CD14-positive monocyte (primary cell): ENCODE data around the gene ATP6V0E1. TPM values are rescaled to one million over a fixed set of nuclear protein-coding genes. Genes with fewer than 3 reads are reported as not detected.

Source experiments
- DNase-seq, 3 donors: peaks; one replicate each; pipeline ENCODE4 v3.0.0-alpha.2; 2011 to 2022
- H2AFZ ChIP-seq: 2 replicates; pipeline ENCODE4 v1.6.0; 2012; ENCODE audit warnings: mild to moderate bottlenecking, low read depth, low read length, inconsistent platforms; ENCODE audit not compliant: insufficient read depth, poor library complexity, severe bottlenecking
- H3K27ac ChIP-seq, 2 donors: 1 replicate in 1 of 2; 2 replicates in 1 of 2; pipeline ENCODE4 v1.5.1; 2012 to 2013; ENCODE audit warnings: low read length in 2 of 2, control low read depth in 1 of 2, inconsistent platforms in 1 of 2, low read depth in 1 of 2, mild to moderate bottlenecking in 1 of 2
- H3K27me3 ChIP-seq, 2 donors: one replicate each; pipeline versions ENCODE4 v1.6.0 to v1.6.1; 2011 to 2013; ENCODE audit warnings: low read length in 2 of 2; ENCODE audit not compliant: control insufficient read depth in 2 of 2, insufficient read depth in 2 of 2
- H3K36me3 ChIP-seq, 2 donors: replicated peaks in 1 of 2; 1 replicate in 1 of 2; 2 replicates in 1 of 2; pipeline versions ENCODE4 v1.5.1 to v1.6.1; 2012 to 2013; ENCODE audit warnings: low read length in 2 of 2, control low read depth in 1 of 2, inconsistent platforms in 1 of 2, mild to moderate bottlenecking in 1 of 2; ENCODE audit not compliant: insufficient read depth in 2 of 2, control insufficient read depth in 1 of 2
- H3K4me1 ChIP-seq, 2 donors: 1 replicate in 1 of 2; 2 replicates in 1 of 2; pipeline versions ENCODE4 v1.5.1 to v1.6.1; 2012 to 2013; ENCODE audit warnings: low read length in 2 of 2, control low read depth in 1 of 2, inconsistent platforms in 1 of 2, mild to moderate bottlenecking in 1 of 2, moderate library complexity in 1 of 2; ENCODE audit not compliant: insufficient read depth in 2 of 2, control insufficient read depth in 1 of 2
- H3K4me2 ChIP-seq: replicated peaks from 2 replicates; pipeline ENCODE3; 2012; ENCODE audit warnings: low read length, moderate library complexity, mild to moderate bottlenecking; ENCODE audit not compliant: poor library complexity, severe bottlenecking; ENCODE audit errors: extremely low read depth
- H3K4me3 ChIP-seq, 3 experiments: fragments of 200-600 bp in 1 of 3; sonication (generic) in 1 of 3; replicated peaks in 1 of 3; 1 replicate in 2 of 3; 2 replicates in 1 of 3; pipeline ENCODE4 v1.5.1; 2011 to 2013; ENCODE audit warnings: low read length in 3 of 3, mild to moderate bottlenecking in 3 of 3, control low read depth in 2 of 3, low read depth in 2 of 3, inconsistent platforms in 1 of 3, moderate library complexity in 1 of 3
- H3K79me2 ChIP-seq: 2 replicates; pipeline ENCODE4 v1.6.0; 2012; ENCODE audit warnings: mild to moderate bottlenecking, control low read depth, inconsistent platforms, low read length, moderate library complexity; ENCODE audit not compliant: insufficient read depth
- H3K9ac ChIP-seq: 2 replicates; pipeline ENCODE4 v1.6.0; 2017; ENCODE audit warnings: low read length, mild to moderate bottlenecking; ENCODE audit not compliant: insufficient read depth, poor library complexity, severe bottlenecking
- H3K9me3 ChIP-seq, 2 donors: replicated peaks in 1 of 2; 1 replicate in 1 of 2; 2 replicates in 1 of 2; pipeline versions ENCODE4 v1.5.1 to v1.6.1; 2012 to 2013; ENCODE audit warnings: low read length in 2 of 2, control low read depth in 1 of 2; ENCODE audit not compliant: control insufficient read depth in 1 of 2, insufficient read depth in 1 of 2
- H4K20me1 ChIP-seq: 2 replicates; pipeline ENCODE4 v1.6.0; 2012; ENCODE audit warnings: mild to moderate bottlenecking, low read length, control low read depth, moderate library complexity; ENCODE audit not compliant: insufficient read depth
- H3K27ac Mint-ChIP-seq, 7 donors: one replicate each; pipeline ENCODE4 v1.8.0; 2020; ENCODE audit warnings: mild to moderate bottlenecking in 7 of 7, mixed read lengths in 7 of 7, moderate library complexity in 6 of 7, inconsistent platforms in 2 of 7
- H3K27me3 Mint-ChIP-seq, 3 donors: one replicate each; pipeline ENCODE4 v1.8.0; 2021 to 2022; ENCODE audit warnings: low read depth in 3 of 3, mild to moderate bottlenecking in 3 of 3, mixed read lengths in 3 of 3, moderate library complexity in 3 of 3, inconsistent platforms in 1 of 3
- H3K36me3 Mint-ChIP-seq, 2 donors: one replicate each; pipeline ENCODE4 v1.8.0; 2020; ENCODE audit warnings: mixed read lengths in 2 of 2, inconsistent platforms in 1 of 2, mild to moderate bottlenecking in 1 of 2
- H3K4me1 Mint-ChIP-seq: one replicate; pipeline ENCODE4 v1.8.0; 2020; ENCODE audit warnings: mild to moderate bottlenecking, mixed read lengths
- H3K4me3 Mint-ChIP-seq, 2 donors: one replicate each; pipeline ENCODE4 v1.8.0; 2020; ENCODE audit warnings: mild to moderate bottlenecking in 2 of 2, mixed read lengths in 2 of 2, moderate library complexity in 1 of 2
- H3K9me3 Mint-ChIP-seq, 7 donors: one replicate each; pipeline ENCODE4 v1.8.0; 2020 to 2022; ENCODE audit warnings: mixed read lengths in 7 of 7, mild to moderate bottlenecking in 6 of 7, moderate library complexity in 6 of 7, inconsistent platforms in 2 of 7
- WGBS: methylation state at CpG from one replicate; pipeline ENCODE4 v1.1.5; 2013; ENCODE audit warnings: missing lambda C conversion rate; ENCODE audit not compliant: insufficient coverage; 5-methylcytosine and 5-hydroxymethylcytosine counted together
- intact Hi-C, 2 donors: fragments of 100-400 bp; cut with micrococcal nuclease; formaldehyde crosslinking; loops; one replicate each; pipeline versions ENCODE4 v1.15.0 to v1.15.1; 2023
- polyA plus RNA-seq, 3 donors: library from polyadenylated mRNA; depleted of rRNA in 1 of 3; unstranded in 2 of 3; stranded (reverse) in 1 of 3; fragments of 300-500 nt in 2 of 3; fragments of >200 nt in 1 of 3; fragmentation: Illumina TruSeq in 2 of 3; gene quantifications; 1 replicate in 2 of 3; 2 replicates in 1 of 3; pipeline ENCODE4 v1.2.3, GENCODE V29; 2012 to 2021
- TF ChIP-seq, protein P1 (sequence below): fragments of 200-600 bp; IDR thresholded peaks from one replicate; pipeline ENCODE4 v1.8.0; 2022; ENCODE audit warnings: antibody characterized with exemption, mild to moderate bottlenecking

Gene ATP6V0E1
- polyA plus RNA-seq, 3 donors = 216 to 760 (median 698) TPM

GRCh38 chr5:173020643-173021042 is 37.1 kb downstream of the ATP6V0E1 start:
- H4K20me1 ChIP-seq = peaks cover 83% of the 10 kb centered on the region
- H3K27me3 ChIP-seq = no peaks in the 10 kb centered on the region
- intact Hi-C loops = no loop called here
- 92% methylated on average over 8 of the region's 9 CpGs for WGBS
- no peak overlapping the region for H3K4me3 ChIP-seq
- Mint-ChIP-seq H3K4me3 (no peak overlapping the region), H3K27ac (peak overlapping the region in 3 of 7 donors; percentile 40 to 56 (median 42)), H3K36me3 (peaks cover 40 to 61% of the 10 kb centered on the region in 2 donors), H3K4me1 (peaks cover 54% of the 10 kb centered on the region), H3K27me3 (peaks cover 0 to 3% (median 0%) of the 10 kb centered on the region in 3 donors), H3K9me3 (peaks cover 0 to 9% (median 3%) of the 10 kb centered on the region in 7 donors)
- TF ChIP-seq, protein P1, sequence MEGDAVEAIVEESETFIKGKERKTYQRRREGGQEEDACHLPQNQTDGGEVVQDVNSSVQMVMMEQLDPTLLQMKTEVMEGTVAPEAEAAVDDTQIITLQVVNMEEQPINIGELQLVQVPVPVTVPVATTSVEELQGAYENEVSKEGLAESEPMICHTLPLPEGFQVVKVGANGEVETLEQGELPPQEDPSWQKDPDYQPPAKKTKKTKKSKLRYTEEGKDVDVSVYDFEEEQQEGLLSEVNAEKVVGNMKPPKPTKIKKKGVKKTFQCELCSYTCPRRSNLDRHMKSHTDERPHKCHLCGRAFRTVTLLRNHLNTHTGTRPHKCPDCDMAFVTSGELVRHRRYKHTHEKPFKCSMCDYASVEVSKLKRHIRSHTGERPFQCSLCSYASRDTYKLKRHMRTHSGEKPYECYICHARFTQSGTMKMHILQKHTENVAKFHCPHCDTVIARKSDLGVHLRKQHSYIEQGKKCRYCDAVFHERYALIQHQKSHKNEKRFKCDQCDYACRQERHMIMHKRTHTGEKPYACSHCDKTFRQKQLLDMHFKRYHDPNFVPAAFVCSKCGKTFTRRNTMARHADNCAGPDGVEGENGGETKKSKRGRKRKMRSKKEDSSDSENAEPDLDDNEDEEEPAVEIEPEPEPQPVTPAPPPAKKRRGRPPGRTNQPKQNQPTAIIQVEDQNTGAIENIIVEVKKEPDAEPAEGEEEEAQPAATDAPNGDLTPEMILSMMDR = no peak
- H3K27ac ChIP-seq = peak overlapping the region in 1 of 2 donors; percentile 29
- peaks cover 17 to 41% of the 10 kb centered on the region in 2 donors for H3K36me3 ChIP-seq
- no peak for DNase-seq
- H2AFZ ChIP-seq = no peak overlapping the region
- H3K4me2 ChIP-seq = no peak overlapping the region
- no peak overlapping the region for H3K9ac ChIP-seq
- H3K79me2 ChIP-seq = peaks cover 100% of the 10 kb centered on the region
- H3K9me3 ChIP-seq = no peaks in the 10 kb centered on the region
- H3K4me1 ChIP-seq = peaks cover 39 to 40% of the 10 kb centered on the region in 2 donors

GRCh38 chr5:173025651-173026050 is 42.1 kb downstream of the ATP6V0E1 start:
- intact Hi-C loops = no loop called here
- H3K79me2 ChIP-seq = peaks cover 99% of the 10 kb centered on the region

More at GRCh38 chr5:173025651-173026050, 42.1 kb downstream of the ATP6V0E1 start:
- Histone ChIP-seq H3K36me3 (peaks cover 19 to 49% of the 10 kb centered on the region in 2 donors), H3K4me3 (no peak overlapping the region), H3K27ac (no peak overlapping the region), H3K4me1 (peaks cover 22% of the 10 kb centered on the region in 2 donors), H2AFZ (no peak overlapping the region), H3K4me2 (no peak overlapping the region), H3K9ac (no peak overlapping the region), H4K20me1 (peaks cover 81% of the 10 kb centered on the region), H3K27me3 (no peaks in the 10 kb centered on the region), H3K9me3 (no peaks in the 10 kb centered on the region)
- peaks cover 0 to 3% (median 0%) of the 10 kb centered on the region in 3 donors for H3K27me3 Mint-ChIP-seq
- WGBS = no CpG with 5 or more reads among the region's 6 CpGs
- H3K36me3 Mint-ChIP-seq = peaks cover 36 to 45% of the 10 kb centered on the region in 2 donors
- H3K9me3 Mint-ChIP-seq = peaks cover 0 to 7% (median 3%) of the 10 kb centered on the region in 7 donors
- H3K4me3 Mint-ChIP-seq = no peak overlapping the region
- H3K4me1 Mint-ChIP-seq = peaks cover 25% of the 10 kb centered on the region
- peak overlapping the region in 4 of 7 donors; percentile 30 to 91 (median 61) for H3K27ac Mint-ChIP-seq
- TF ChIP-seq, protein P1 = no peak
- DNase-seq = no peak
